GM23338 (cell line): ENCODE data around the gene EXOC4.

Experiments
- CREB1 ChIP-seq: fragments of 250-450 bp; sonication (Bioruptor Pico); IDR thresholded peaks from 2 replicates; pipeline ENCODE4 v1.5.0; 2020; ENCODE audit warnings: low read depth, mild to moderate bottlenecking, moderate library complexity
- ETS1 ChIP-seq: IDR thresholded peaks from 2 replicates; pipeline ENCODE4 v1.6.1; 2016; ENCODE audit warnings: antibody characterized with exemption
- EZH2 ChIP-seq: fragments of 200-600 bp; sonication (generic); IDR thresholded peaks from one replicate; pipeline ENCODE4 v1.8.0; 2017; ENCODE audit warnings: antibody characterized with exemption, mild to moderate bottlenecking, low read depth; ENCODE audit not compliant: unreplicated experiment
- EZH2phosphoT487 ChIP-seq: fragments of 200-600 bp; sonication (generic); IDR thresholded peaks from one replicate; pipeline ENCODE4 v1.8.1; 2018; ENCODE audit warnings: antibody characterized with exemption; ENCODE audit not compliant: unreplicated experiment
- POLR2AphosphoS5 ChIP-seq: IDR thresholded peaks from 2 replicates; pipeline ENCODE4 v1.6.1; 2016; ENCODE audit warnings: antibody characterized with exemption, low read depth
- STAT1 ChIP-seq: IDR thresholded peaks from one replicate; pipeline ENCODE4 v1.6.1; 2016; ENCODE audit warnings: antibody characterized with exemption; ENCODE audit not compliant: unreplicated experiment
- TF ChIP-seq, protein P1 (sequence below), 2 experiments: fragments of 200-600 bp in 1 of 2; sonication (generic) in 1 of 2; conservative IDR thresholded peaks; 2 replicates each; pipeline versions ENCODE4 v1.5.1 to v1.6.1; 2016 to 2017; ENCODE audit warnings: antibody characterized with exemption in 2 of 2, low read depth in 2 of 2, mild to moderate bottlenecking in 2 of 2, moderate library complexity in 1 of 2

DNA sequence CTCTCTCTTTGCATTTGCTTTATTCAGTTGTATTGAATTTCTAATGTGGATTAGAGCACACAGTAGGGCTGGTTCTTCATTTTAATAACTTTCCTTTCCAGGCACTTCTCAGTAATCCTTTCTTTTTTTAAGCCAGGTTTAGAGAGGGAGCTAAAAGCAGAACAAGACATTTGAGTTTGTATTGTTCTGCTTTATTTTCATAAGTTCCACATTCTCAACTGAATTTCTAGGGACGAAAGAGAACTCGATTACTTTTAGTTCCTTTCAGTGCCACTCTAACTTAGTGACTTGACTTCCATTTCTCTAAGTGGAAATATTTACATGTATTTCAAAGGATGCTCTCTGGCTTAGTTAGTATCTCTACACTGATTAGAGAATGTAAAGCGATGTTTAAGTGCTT is 145.6 kb downstream of the EXOC4 start:
- TF ChIP-seq EZH2 (no peak), ETS1 (no peak), CREB1 (CRISPR knock-in tag) (no peak), EZH2phosphoT487 (no peak), POLR2AphosphoS5 (no peak), STAT1 (no peak)
- TF ChIP-seq, protein P1, sequence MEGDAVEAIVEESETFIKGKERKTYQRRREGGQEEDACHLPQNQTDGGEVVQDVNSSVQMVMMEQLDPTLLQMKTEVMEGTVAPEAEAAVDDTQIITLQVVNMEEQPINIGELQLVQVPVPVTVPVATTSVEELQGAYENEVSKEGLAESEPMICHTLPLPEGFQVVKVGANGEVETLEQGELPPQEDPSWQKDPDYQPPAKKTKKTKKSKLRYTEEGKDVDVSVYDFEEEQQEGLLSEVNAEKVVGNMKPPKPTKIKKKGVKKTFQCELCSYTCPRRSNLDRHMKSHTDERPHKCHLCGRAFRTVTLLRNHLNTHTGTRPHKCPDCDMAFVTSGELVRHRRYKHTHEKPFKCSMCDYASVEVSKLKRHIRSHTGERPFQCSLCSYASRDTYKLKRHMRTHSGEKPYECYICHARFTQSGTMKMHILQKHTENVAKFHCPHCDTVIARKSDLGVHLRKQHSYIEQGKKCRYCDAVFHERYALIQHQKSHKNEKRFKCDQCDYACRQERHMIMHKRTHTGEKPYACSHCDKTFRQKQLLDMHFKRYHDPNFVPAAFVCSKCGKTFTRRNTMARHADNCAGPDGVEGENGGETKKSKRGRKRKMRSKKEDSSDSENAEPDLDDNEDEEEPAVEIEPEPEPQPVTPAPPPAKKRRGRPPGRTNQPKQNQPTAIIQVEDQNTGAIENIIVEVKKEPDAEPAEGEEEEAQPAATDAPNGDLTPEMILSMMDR (conservative IDR thresholded peaks at IDR 0.05; ENCODE audit: low read depth in 2 of 2) = no peak
